Measurements from ENCODE around the gene ASPN. TPM values are rescaled to one million over a fixed set of nuclear protein-coding genes. Genes with fewer than 3 reads are reported as not detected.

Gene ASPN
- total RNA-seq, 1 donor = 1.1 TPM

- Histone ChIP-seq H3K4me2 (ENCODE audit: insufficient read depth, low read length) (no peak overlapping the region), H3K9me3 (ENCODE audit: low read depth, low read length) (no peaks in the 10 kb centered on the region), H3K27ac (ENCODE audit: low read depth, low read length) (peak overlapping the region; percentile 84), H3K79me2 (ENCODE audit: insufficient read depth, low read length) (no peaks in the 10 kb centered on the region), H3K36me3 (ENCODE audit: insufficient read depth, low read length) (no peaks in the 10 kb centered on the region), H3K27me3 (ENCODE audit: insufficient read depth, low read length) (no peaks in the 10 kb centered on the region), H4K20me1 (ENCODE audit: insufficient read depth, low read length) (no peaks in the 10 kb centered on the region), H3K4me3 (ENCODE audit: insufficient read depth, low read length) (no peak overlapping the region), H3K4me1 (ENCODE audit: insufficient read depth, low read length) (peaks cover 38% of the 10 kb centered on the region), H2AFZ (ENCODE audit: low read length) (peak overlapping the region; percentile 32)
- DNase-seq (ENCODE audit: insufficient read length, low spot score, missing footprints) = peak; percentile 58
- TF ChIP-seq CTCF (IDR thresholded peaks at IDR 0.05; ENCODE audit: extremely low read depth, low read depth, low read length) = peak; percentile 6
These were observed 24.7 kb upstream of the ASPN start for GRCh38 chr9:92507005-92507404.

- DNase-seq (ENCODE audit: insufficient read length, low spot score, missing footprints) = peak; percentile 93
- peak overlapping the region; percentile 76 for H2AFZ ChIP-seq (ENCODE audit: low read length)
- H3K79me2 ChIP-seq (ENCODE audit: insufficient read depth, low read length) = no peaks in the 10 kb centered on the region
- H3K4me2 ChIP-seq (ENCODE audit: insufficient read depth, low read length) = peak overlapping the region; percentile 77
- peak overlapping the region; percentile 84 for H3K27ac ChIP-seq (ENCODE audit: low read depth, low read length)
- H3K4me1 ChIP-seq (ENCODE audit: insufficient read depth, low read length) = peaks cover 38% of the 10 kb centered on the region
- no peaks in the 10 kb centered on the region for H4K20me1 ChIP-seq (ENCODE audit: insufficient read depth, low read length)
- no peaks in the 10 kb centered on the region for H3K27me3 ChIP-seq (ENCODE audit: insufficient read depth, low read length)
- no peak for TF ChIP-seq CTCF (IDR thresholded peaks at IDR 0.05; ENCODE audit: extremely low read depth, low read depth, low read length)
- peak overlapping the region; percentile 40 for H3K4me3 ChIP-seq (ENCODE audit: insufficient read depth, low read length)
- no peaks in the 10 kb centered on the region for H3K36me3 ChIP-seq (ENCODE audit: insufficient read depth, low read length)
- H3K9me3 ChIP-seq (ENCODE audit: low read depth, low read length) = no peaks in the 10 kb centered on the region
These were observed 24.0 kb upstream of the ASPN start for GRCh38 chr9:92506184-92506857.

GRCh38 chr9:92504881-92505280 lies 22.6 kb upstream of the ASPN start:
- DNase-seq (ENCODE audit: insufficient read length, low spot score, missing footprints) = peak; percentile 29
- TF ChIP-seq CTCF (IDR thresholded peaks at IDR 0.05; ENCODE audit: extremely low read depth, low read depth, low read length) = no peak
- no peaks in the 10 kb centered on the region for H3K9me3 ChIP-seq (ENCODE audit: low read depth, low read length)
- H3K4me2 ChIP-seq (ENCODE audit: insufficient read depth, low read length) = peak overlapping the region; percentile 20
- H3K27ac ChIP-seq (ENCODE audit: low read depth, low read length) = peak overlapping the region; percentile 84
- H3K36me3 ChIP-seq (ENCODE audit: insufficient read depth, low read length) = no peaks in the 10 kb centered on the region
- H3K4me3 ChIP-seq (ENCODE audit: insufficient read depth, low read length) = no peak overlapping the region
- no peaks in the 10 kb centered on the region for H3K79me2 ChIP-seq (ENCODE audit: insufficient read depth, low read length)
- H4K20me1 ChIP-seq (ENCODE audit: insufficient read depth, low read length) = no peaks in the 10 kb centered on the region
- H3K27me3 ChIP-seq (ENCODE audit: insufficient read depth, low read length) = no peaks in the 10 kb centered on the region
- peak overlapping the region; percentile 71 for H2AFZ ChIP-seq (ENCODE audit: low read length)
- H3K4me1 ChIP-seq (ENCODE audit: insufficient read depth, low read length) = peaks cover 33% of the 10 kb centered on the region

- TF ChIP-seq CTCF (IDR thresholded peaks at IDR 0.05; ENCODE audit: extremely low read depth, low read depth, low read length) = no peak
These were observed 20.9 kb upstream of the ASPN start for GRCh38 chr9:92503156-92503555.

More at GRCh38 chr9:92503156-92503555, 20.9 kb upstream of the ASPN start:
- no peaks in the 10 kb centered on the region for H3K79me2 ChIP-seq (ENCODE audit: insufficient read depth, low read length)
- no peaks in the 10 kb centered on the region for H3K36me3 ChIP-seq (ENCODE audit: insufficient read depth, low read length)
- no peak overlapping the region for H3K4me3 ChIP-seq (ENCODE audit: insufficient read depth, low read length)
- DNase-seq (ENCODE audit: insufficient read length, low spot score, missing footprints) = no peak
- H3K4me2 ChIP-seq (ENCODE audit: insufficient read depth, low read length) = no peak overlapping the region
- H4K20me1 ChIP-seq (ENCODE audit: insufficient read depth, low read length) = no peaks in the 10 kb centered on the region
- no peak overlapping the region for H3K27ac ChIP-seq (ENCODE audit: low read depth, low read length)
- H2AFZ ChIP-seq (ENCODE audit: low read length) = no peak overlapping the region
- peaks cover 38% of the 10 kb centered on the region for H3K4me1 ChIP-seq (ENCODE audit: insufficient read depth, low read length)
- no peaks in the 10 kb centered on the region for H3K27me3 ChIP-seq (ENCODE audit: insufficient read depth, low read length)
- H3K9me3 ChIP-seq (ENCODE audit: low read depth, low read length) = no peaks in the 10 kb centered on the region
